ENCODE data around the gene GPR37L1.

- TF ChIP-seq POLR2A (IDR thresholded peaks at IDR 0.05) (no peak), CTCF (IDR thresholded peaks at IDR 0.05) (no peak)
Measured at GRCh38 chr1:202150187-202150586, 27.5 kb downstream of the GPR37L1 start.

All from esophagus squamous epithelium (tissue), 4 donors.